Astrocyte (in vitro differentiated cells and primary cell): Measurements from ENCODE around the gene TNFRSF1A.

ENCODE experiments used
- EZH2 ChIP-seq: IDR thresholded peaks from 2 replicates; pipeline ENCODE4 v1.6.1; 2012; ENCODE audit warnings: mild to moderate bottlenecking, low read length, inconsistent platforms; ENCODE audit not compliant: insufficient read depth
- TF ChIP-seq, protein P1 (sequence below): IDR thresholded peaks from 2 replicates; pipeline ENCODE4 v1.5.1; 2011; ENCODE audit warnings: low read depth, mild to moderate bottlenecking, inconsistent platforms, low read length, moderate library complexity; ENCODE audit not compliant: insufficient read depth

DNA sequence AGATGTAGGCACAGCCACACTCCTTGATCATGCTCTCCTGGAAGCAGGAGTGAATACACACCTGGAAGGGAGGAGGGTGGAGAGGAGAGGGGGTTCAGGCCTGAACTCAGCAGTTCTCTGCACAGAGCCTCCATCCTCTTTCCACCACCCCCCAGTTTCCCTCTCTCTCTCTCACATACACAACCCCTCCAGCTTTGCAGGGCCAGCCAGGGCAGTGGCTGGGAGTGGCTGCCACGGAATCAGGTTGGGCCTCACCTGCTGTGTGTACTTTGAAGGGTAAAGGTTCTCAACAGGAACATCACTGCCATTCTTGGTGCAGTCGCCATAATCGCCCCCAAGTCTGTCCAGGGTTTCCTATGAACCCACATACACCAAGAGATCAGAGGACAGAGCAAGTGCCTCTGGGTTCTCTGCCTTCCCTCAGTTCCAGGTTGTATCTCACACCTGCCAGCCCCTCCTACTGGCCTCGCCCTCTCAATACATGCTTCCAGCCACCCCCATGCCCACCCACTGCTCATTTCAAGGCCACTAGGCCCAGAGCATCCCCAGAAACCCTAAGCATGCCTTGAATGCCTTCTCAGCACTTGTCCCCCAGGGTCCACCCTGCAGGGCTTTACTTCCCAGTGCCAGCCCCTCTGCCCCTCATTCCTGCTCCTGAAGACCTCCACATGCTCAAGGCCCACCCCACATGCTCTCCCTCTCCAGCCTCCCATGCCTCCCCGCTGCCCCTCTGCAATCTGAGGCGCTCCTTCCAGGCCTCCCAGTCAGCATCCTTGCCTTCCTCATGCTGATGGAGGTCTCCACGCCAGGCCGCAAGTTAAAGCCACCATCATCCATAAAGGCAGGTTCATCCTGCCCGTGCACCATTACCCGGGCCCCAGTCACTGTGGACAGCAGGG lies 12.9 kb upstream of the TNFRSF1A start:
- TF ChIP-seq, protein P1, sequence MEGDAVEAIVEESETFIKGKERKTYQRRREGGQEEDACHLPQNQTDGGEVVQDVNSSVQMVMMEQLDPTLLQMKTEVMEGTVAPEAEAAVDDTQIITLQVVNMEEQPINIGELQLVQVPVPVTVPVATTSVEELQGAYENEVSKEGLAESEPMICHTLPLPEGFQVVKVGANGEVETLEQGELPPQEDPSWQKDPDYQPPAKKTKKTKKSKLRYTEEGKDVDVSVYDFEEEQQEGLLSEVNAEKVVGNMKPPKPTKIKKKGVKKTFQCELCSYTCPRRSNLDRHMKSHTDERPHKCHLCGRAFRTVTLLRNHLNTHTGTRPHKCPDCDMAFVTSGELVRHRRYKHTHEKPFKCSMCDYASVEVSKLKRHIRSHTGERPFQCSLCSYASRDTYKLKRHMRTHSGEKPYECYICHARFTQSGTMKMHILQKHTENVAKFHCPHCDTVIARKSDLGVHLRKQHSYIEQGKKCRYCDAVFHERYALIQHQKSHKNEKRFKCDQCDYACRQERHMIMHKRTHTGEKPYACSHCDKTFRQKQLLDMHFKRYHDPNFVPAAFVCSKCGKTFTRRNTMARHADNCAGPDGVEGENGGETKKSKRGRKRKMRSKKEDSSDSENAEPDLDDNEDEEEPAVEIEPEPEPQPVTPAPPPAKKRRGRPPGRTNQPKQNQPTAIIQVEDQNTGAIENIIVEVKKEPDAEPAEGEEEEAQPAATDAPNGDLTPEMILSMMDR = no peak
- no peak for TF ChIP-seq EZH2
